GM21619 (cell line): ENCODE data around the gene JAKMIP1.
"Not testable (repeated sequence)": the region's sequence is repeated elsewhere in the genome, so short reads cannot be mapped to it uniquely, and the experiment has no call there.

Experiments used
- ATAC-seq: cut with Tn5 transposase; IDR thresholded peaks from one replicate; pipeline ENCODE4 v1.9.1; 2021; ENCODE audit not compliant: unreplicated experiment

JAKMIP1 gene

GRCh38 chr4:5998333-5998936, 201.9 kb downstream of the JAKMIP1 start:
- ATAC-seq, result no peak

GRCh38 chr4:5996641-5997040, 203.7 kb downstream of the JAKMIP1 start:
- no peak for ATAC-seq

- no peak for ATAC-seq
These were observed 204.3 kb downstream of the JAKMIP1 start for GRCh38 chr4:5995901-5996623.

- no peak for ATAC-seq
These were observed 206.2 kb downstream of the JAKMIP1 start for GRCh38 chr4:5993876-5994811.

- not testable (repeated sequence) for ATAC-seq
These were observed 207.0 kb downstream of the JAKMIP1 start for GRCh38 chr4:5993346-5993745.

- ATAC-seq, result no peak
These were observed 207.5 kb downstream of the JAKMIP1 start for GRCh38 chr4:5992828-5993321.

GRCh38 chr4:5992171-5992827, 208.1 kb downstream of the JAKMIP1 start:
- ATAC-seq, result no peak

GRCh38 chr4:5991405-5991804, 208.9 kb downstream of the JAKMIP1 start:
- no peak for ATAC-seq

GRCh38 chr4:5990446-5991160, 209.7 kb downstream of the JAKMIP1 start:
- ATAC-seq, result no peak

GRCh38 chr4:5989236-5990225, 210.8 kb downstream of the JAKMIP1 start:
- no peak for ATAC-seq

- no peak for ATAC-seq
These were observed 212.1 kb downstream of the JAKMIP1 start for GRCh38 chr4:5988086-5988845.

GRCh38 chr4:5984843-5985242, 215.5 kb downstream of the JAKMIP1 start:
- ATAC-seq, result no peak

GRCh38 chr4:5982156-5982973, 218.0 kb downstream of the JAKMIP1 start:
- ATAC-seq, result no peak

- no peak for ATAC-seq
These were observed 219.8 kb downstream of the JAKMIP1 start for GRCh38 chr4:5980436-5981155.

- no peak for ATAC-seq
These were observed 220.4 kb downstream of the JAKMIP1 start for GRCh38 chr4:5979981-5980380.

GRCh38 chr4:5976921-5977320, 223.4 kb downstream of the JAKMIP1 start:
- ATAC-seq, result no peak

GRCh38 chr4:5976431-5976830, 223.9 kb downstream of the JAKMIP1 start:
- ATAC-seq, result no peak
